ENCODE results near the gene PRKAR1A. TPM values are rescaled to one million over a fixed set of nuclear protein-coding genes. Genes with fewer than 3 reads are reported as not detected.

PRKAR1A gene
- polyA plus RNA-seq, 3 donors from 2014 or later = 275 to 458 (median 320) TPM

GRCh38 chr17:68565661-68566441 lies 53.6 kb downstream of the PRKAR1A start:
- H3K27ac Mint-ChIP-seq = no peak overlapping the region
- no peaks in the 10 kb centered on the region for H3K9me3 Mint-ChIP-seq
- H3K4me1 Mint-ChIP-seq = peaks cover 2 to 7% of the 10 kb centered on the region in 2 donors
- peaks cover 0 to 4% (median 4%) of the 10 kb centered on the region in 3 donors for H3K36me3 Mint-ChIP-seq
- DNase-seq = no peak
- peaks cover 0 to 3% (median 3%) of the 10 kb centered on the region in 3 donors for H3K27me3 Mint-ChIP-seq (ENCODE audit: low read depth in 3 of 3)
- no peak overlapping the region for H3K4me3 Mint-ChIP-seq

DNA sequence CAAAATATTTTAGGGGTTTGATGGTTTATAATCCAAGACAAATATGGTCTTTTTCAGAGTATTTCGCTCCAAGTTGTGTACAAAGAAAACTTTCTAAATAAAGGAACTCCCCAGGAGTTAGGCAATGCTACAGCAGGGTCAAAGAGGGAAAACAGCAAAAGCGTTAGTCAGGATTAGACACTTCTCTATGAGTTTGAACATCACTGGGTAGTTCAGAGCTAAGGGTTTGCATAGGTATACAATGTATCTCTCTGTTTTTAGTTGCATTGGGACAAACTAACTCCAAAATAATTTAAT lies 54.2 kb downstream of the PRKAR1A start:
- H3K4me1 Mint-ChIP-seq = peaks cover 0 to 1% of the 10 kb centered on the region in 2 donors
- no peak overlapping the region for H3K4me3 Mint-ChIP-seq
- peaks cover 0 to 4% (median 3%) of the 10 kb centered on the region in 3 donors for H3K27me3 Mint-ChIP-seq (ENCODE audit: low read depth in 3 of 3)
- H3K27ac Mint-ChIP-seq = no peak overlapping the region
- no peak for DNase-seq
- H3K36me3 Mint-ChIP-seq = peaks cover 0 to 4% (median 4%) of the 10 kb centered on the region in 3 donors
- H3K9me3 Mint-ChIP-seq = no peaks in the 10 kb centered on the region

- Mint-ChIP-seq H3K4me3 (no peak overlapping the region), H3K27me3 (ENCODE audit: low read depth in 3 of 3) (peaks cover 0 to 6% (median 4%) of the 10 kb centered on the region in 3 donors), H3K36me3 (peaks cover 0 to 4% (median 4%) of the 10 kb centered on the region in 3 donors), H3K4me1 (no peaks in the 10 kb centered on the region), H3K27ac (no peak overlapping the region), H3K9me3 (no peaks in the 10 kb centered on the region)
- no peak for DNase-seq
Measured at GRCh38 chr17:68567035-68567434, 54.8 kb downstream of the PRKAR1A start.

DNA sequence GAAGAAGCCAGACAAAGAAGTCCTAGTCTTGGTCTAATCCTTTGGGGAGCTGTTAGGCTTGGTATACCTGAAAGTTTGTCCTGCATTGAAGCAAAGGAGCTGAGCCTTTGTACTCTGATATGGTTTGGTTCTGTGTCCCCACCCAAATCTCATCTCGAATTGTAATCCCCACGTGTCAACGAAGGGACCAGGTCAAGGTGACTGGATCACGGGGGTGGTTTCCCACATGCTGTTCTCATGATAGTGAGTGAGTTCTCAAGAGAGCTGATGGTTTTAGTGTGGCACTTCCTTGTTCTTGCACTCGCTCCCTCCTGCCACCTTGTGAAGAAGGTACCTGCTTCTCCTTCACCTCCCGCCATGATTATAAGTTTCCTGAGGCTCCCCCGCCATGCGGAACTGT lies 55.4 kb downstream of the PRKAR1A start:
- Mint-ChIP-seq H3K36me3 (peaks cover 0 to 4% (median 4%) of the 10 kb centered on the region in 3 donors), H3K4me3 (no peak overlapping the region), H3K27me3 (ENCODE audit: low read depth in 3 of 3) (peaks cover 0 to 6% (median 4%) of the 10 kb centered on the region in 3 donors), H3K27ac (no peak overlapping the region), H3K9me3 (no peaks in the 10 kb centered on the region), H3K4me1 (no peaks in the 10 kb centered on the region)
- DNase-seq = no peak

- Mint-ChIP-seq H3K27me3 (ENCODE audit: low read depth in 3 of 3) (peaks cover 0 to 6% (median 4%) of the 10 kb centered on the region in 3 donors), H3K27ac (no peak overlapping the region), H3K4me3 (no peak overlapping the region), H3K4me1 (no peaks in the 10 kb centered on the region), H3K9me3 (no peaks in the 10 kb centered on the region), H3K36me3 (peaks cover 0 to 4% (median 4%) of the 10 kb centered on the region in 3 donors)
- no peak for DNase-seq
Measured at GRCh38 chr17:68568581-68568980, 56.4 kb downstream of the PRKAR1A start.

DNA sequence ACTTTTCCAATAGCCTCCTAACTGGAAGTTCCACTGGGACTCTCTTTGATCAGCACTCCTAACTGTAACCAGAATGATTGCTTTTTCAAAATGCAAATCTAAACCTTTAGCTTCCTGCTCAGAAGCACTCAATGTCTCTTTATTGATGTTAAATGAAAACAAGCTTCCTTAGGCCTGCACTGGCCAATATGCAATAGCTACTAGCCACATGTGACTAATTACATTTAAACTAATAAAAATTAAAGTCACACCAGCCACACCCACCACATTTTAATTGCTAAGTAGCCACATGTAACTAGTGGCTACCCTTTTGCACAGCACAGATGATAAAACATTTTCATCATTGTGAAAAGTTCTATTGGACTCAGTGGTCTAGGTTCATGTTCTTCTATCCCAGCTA lies 57.1 kb downstream of the PRKAR1A start:
- Mint-ChIP-seq H3K27me3 (ENCODE audit: low read depth in 3 of 3) (peaks cover 0 to 6% (median 4%) of the 10 kb centered on the region in 3 donors), H3K9me3 (no peaks in the 10 kb centered on the region), H3K36me3 (peaks cover 0 to 4% (median 4%) of the 10 kb centered on the region in 3 donors), H3K4me3 (no peak overlapping the region), H3K27ac (no peak overlapping the region), H3K4me1 (no peaks in the 10 kb centered on the region)
- DNase-seq = no peak

- peaks cover 0 to 6% (median 4%) of the 10 kb centered on the region in 3 donors for H3K27me3 Mint-ChIP-seq (ENCODE audit: low read depth in 3 of 3)
- H3K36me3 Mint-ChIP-seq = peaks cover 0 to 4% (median 3%) of the 10 kb centered on the region in 3 donors
Measured at GRCh38 chr17:68570526-68570925, 58.3 kb downstream of the PRKAR1A start.

DNA sequence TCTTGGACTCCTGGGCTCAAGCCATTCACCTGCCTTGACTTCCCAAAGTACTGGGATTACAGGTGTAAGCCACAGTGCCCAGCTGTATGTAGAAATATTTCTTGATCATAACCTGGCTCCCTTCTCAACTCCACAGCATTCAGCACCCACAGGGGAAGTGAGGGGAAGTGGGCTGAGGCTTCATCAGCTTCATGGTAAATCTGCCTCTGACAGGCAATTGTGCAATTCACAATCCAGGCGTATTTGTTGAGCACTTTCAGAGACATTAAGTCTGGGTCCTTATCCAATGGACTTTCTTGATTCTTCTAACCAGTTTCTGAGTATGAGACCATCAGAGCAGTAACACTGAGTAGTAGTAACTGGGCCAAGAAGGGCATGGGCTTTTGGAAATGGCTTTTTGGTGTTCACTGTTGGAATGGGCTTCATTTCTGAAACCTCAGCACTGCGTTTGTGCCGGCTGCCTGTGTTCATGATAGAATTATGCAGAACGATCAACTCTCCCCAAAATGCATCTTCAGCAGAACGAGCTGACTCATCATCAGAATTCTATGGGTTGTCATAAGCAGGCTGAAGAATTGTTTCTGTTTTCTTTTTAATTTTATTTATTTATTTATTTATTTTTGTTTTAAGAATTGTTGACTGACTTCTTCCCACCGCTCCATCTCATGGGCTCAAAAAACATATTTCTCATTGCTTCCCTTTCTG lies 60.1 kb downstream of the PRKAR1A start:
- Mint-ChIP-seq H3K4me1 (no peaks in the 10 kb centered on the region), H3K27me3 (ENCODE audit: low read depth in 3 of 3) (peaks cover 0 to 3% (median 3%) of the 10 kb centered on the region in 3 donors), H3K36me3 (no peaks in the 10 kb centered on the region), H3K4me3 (no peak overlapping the region), H3K27ac (no peak overlapping the region), H3K9me3 (no peaks in the 10 kb centered on the region)
- DNase-seq = no peak

More at GRCh38 chr17:68570526-68570925, 58.3 kb downstream of the PRKAR1A start:
- H3K4me3 Mint-ChIP-seq = no peak overlapping the region
- H3K9me3 Mint-ChIP-seq = no peaks in the 10 kb centered on the region
- H3K4me1 Mint-ChIP-seq = no peaks in the 10 kb centered on the region
- H3K27ac Mint-ChIP-seq = no peak overlapping the region
- no peak for DNase-seq

DNA sequence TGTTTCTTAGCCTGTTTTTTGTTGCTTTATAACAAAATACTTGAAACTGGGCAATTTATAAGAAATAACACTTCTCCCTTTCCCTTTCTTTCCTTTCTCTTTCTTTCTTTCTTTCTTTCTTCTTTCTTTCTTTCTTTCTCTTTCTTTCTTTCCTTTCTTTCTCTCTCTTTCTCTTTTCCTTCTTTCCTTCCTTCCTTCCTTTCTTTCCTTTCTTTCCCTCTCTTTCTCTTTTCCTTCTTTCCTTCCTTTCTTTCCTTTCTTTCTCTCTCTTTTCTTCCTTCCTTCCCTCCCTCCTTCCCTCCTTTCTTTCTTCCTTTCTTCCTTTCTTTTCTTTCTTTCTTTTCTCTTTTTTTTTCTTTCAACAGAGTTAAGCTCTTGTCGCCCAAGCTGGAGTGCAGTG lies 61.1 kb downstream of the PRKAR1A start:
- no peaks in the 10 kb centered on the region for H3K9me3 Mint-ChIP-seq
- DNase-seq = no peak
- H3K4me1 Mint-ChIP-seq = no peaks in the 10 kb centered on the region
- H3K27me3 Mint-ChIP-seq (ENCODE audit: low read depth in 3 of 3) = peaks cover 0 to 3% (median 2%) of the 10 kb centered on the region in 3 donors
- H3K4me3 Mint-ChIP-seq = no peak overlapping the region
- H3K27ac Mint-ChIP-seq = no peak overlapping the region
- no peaks in the 10 kb centered on the region for H3K36me3 Mint-ChIP-seq

DNA sequence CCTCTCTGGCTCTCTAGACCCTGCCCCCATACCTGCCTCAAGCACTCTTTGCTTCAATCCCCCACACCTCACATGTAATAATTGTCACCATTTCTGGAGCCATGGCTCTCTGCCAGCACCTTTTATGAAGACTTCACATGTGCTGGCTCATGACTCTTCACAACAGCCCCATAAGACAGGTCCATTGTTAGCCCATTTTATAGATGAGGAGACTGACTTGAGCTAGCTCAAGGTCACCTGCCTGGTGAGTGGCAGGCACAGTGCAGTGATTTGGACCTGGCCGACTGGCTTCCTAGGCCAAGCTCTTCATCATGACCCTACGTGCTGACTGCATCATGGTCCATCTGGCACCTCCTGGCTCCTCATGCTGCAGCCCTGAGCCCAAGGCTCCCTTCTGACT lies 63.9 kb downstream of the PRKAR1A start:
- H3K27ac Mint-ChIP-seq = no peak overlapping the region
- H3K36me3 Mint-ChIP-seq = no peaks in the 10 kb centered on the region
- H3K4me1 Mint-ChIP-seq = no peaks in the 10 kb centered on the region
- no peak for DNase-seq
- H3K9me3 Mint-ChIP-seq = no peaks in the 10 kb centered on the region
- H3K4me3 Mint-ChIP-seq = no peak overlapping the region
- peaks cover 0 to 3% (median 0%) of the 10 kb centered on the region in 3 donors for H3K27me3 Mint-ChIP-seq (ENCODE audit: low read depth in 3 of 3)

DNA sequence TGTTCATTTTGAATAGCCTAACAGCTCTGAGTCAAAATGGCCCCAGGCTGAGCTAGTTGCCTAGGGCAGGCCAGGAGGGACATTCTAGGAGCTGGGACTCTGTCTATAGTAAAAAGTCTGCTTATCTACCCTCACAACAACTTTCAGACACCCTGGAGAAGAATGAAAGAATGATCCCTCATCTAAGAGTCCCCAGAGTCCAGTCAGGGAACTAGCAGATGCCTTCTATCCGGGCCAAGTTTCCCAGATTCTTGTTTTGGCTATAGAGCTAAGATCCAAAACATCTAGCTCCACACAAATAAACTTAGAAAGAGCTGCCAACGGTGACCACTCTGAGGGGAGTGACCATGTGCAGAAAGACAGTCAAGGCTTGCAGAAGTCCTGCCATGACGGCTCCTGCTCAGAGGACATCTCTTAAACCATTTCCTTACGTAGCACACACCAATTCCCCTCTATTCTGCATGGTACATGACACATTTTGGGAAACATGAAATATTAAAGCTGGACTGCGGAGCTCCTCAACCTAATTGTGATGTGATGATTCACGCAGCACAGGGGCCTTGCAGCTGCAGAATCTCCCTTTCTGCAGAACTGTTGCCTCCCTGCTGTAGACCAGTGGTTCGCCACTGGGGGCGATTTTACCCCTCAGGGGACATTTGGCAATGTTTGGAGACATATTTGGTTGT lies 64.7 kb downstream of the PRKAR1A start:
- no peaks in the 10 kb centered on the region for H3K9me3 Mint-ChIP-seq
- DNase-seq = no peak
- H3K27ac Mint-ChIP-seq = no peak overlapping the region
- H3K36me3 Mint-ChIP-seq = no peaks in the 10 kb centered on the region
- no peaks in the 10 kb centered on the region for H3K4me1 Mint-ChIP-seq
- H3K4me3 Mint-ChIP-seq = no peak overlapping the region
- no peaks in the 10 kb centered on the region for H3K27me3 Mint-ChIP-seq (ENCODE audit: low read depth in 3 of 3)

- Mint-ChIP-seq H3K27ac (no peak overlapping the region), H3K4me3 (no peak overlapping the region), H3K9me3 (no peaks in the 10 kb centered on the region)
Measured at GRCh38 chr17:68577497-68577821, 65.2 kb downstream of the PRKAR1A start.

DNA sequence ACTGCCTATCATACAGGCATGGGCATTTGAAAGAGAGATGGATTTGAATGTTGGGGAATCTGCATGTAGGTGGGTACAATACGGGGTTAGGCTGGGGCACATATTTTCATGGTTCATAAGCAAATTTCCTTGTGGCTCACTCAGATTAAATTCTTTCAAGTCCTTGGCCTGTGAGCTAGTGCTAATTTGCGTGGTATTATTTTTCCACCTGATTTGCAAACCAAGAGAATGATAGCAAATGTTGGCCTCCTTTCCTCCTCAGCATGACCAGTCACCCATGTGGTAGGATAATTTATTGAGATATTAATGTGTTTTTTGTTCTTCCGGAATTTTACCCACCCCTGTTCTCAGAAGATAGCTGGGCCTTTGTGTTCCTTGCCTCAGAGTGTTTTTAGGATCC lies 66.0 kb downstream of the PRKAR1A start:
- H3K9me3 Mint-ChIP-seq = no peaks in the 10 kb centered on the region

More at GRCh38 chr17:68577497-68577821, 65.2 kb downstream of the PRKAR1A start:
- H3K4me1 Mint-ChIP-seq = no peaks in the 10 kb centered on the region
- no peaks in the 10 kb centered on the region for H3K36me3 Mint-ChIP-seq
- no peak for DNase-seq
- no peaks in the 10 kb centered on the region for H3K27me3 Mint-ChIP-seq (ENCODE audit: low read depth in 3 of 3)

More for the DNA sequence above, 66.0 kb downstream of the PRKAR1A start:
- no peak for DNase-seq
- H3K4me1 Mint-ChIP-seq = no peaks in the 10 kb centered on the region
- no peak overlapping the region for H3K4me3 Mint-ChIP-seq
- no peaks in the 10 kb centered on the region for H3K27me3 Mint-ChIP-seq (ENCODE audit: low read depth in 3 of 3)
- H3K27ac Mint-ChIP-seq = no peak overlapping the region
- H3K36me3 Mint-ChIP-seq = no peaks in the 10 kb centered on the region
